H1 (cell line): ENCODE measurements around the gene KCNJ10. TPM values are rescaled to one million over a fixed set of nuclear protein-coding genes. Genes with fewer than 3 reads are reported as not detected.

Experiments used
- ASH2L ChIP-seq: fragments of 200-600, 300-600 bp; sonication (generic); IDR thresholded peaks from one replicate; pipeline ENCODE4 v1.7.1; 2017; ENCODE audit warnings: low read length
- ATF3 ChIP-seq: IDR thresholded peaks from 2 replicates; pipeline ENCODE4 v1.6.1; 2011; ENCODE audit warnings: low read depth, mild to moderate bottlenecking, low read length; ENCODE audit not compliant: insufficient read depth
- CREB1 ChIP-seq: IDR thresholded peaks from 2 replicates; pipeline ENCODE4 v1.6.1; 2012; ENCODE audit warnings: inconsistent platforms
- CTCF ChIP-seq, 3 experiments: IDR thresholded peaks; 1 replicate in 2 of 3; 2 replicates in 1 of 3; pipeline versions ENCODE4 v1.5.1 to v1.6.1; 2011; ENCODE audit warnings: low read length in 3 of 3, mild to moderate bottlenecking in 3 of 3, inconsistent platforms in 2 of 3, low read depth in 1 of 3, moderate library complexity in 1 of 3; ENCODE audit not compliant: insufficient read depth in 1 of 3; ENCODE audit errors: control extremely low read depth in 1 of 3
- EGR1 ChIP-seq: IDR thresholded peaks from 2 replicates; pipeline ENCODE4 v1.6.1; 2011; ENCODE audit warnings: low read depth, low read length, borderline replicate concordance
- EP300 ChIP-seq, 2 experiments: IDR thresholded peaks; 1 replicate in 1 of 2; 2 replicates in 1 of 2; pipeline ENCODE4 v1.6.1; 2011 to 2012; ENCODE audit warnings: low read depth in 2 of 2, low read length in 2 of 2, mild to moderate bottlenecking in 2 of 2, borderline replicate concordance in 1 of 2, inconsistent platforms in 1 of 2, moderate library complexity in 1 of 2
- FOSL1 ChIP-seq: IDR thresholded peaks from 2 replicates; pipeline ENCODE4 v1.6.1; 2011; ENCODE audit warnings: mild to moderate bottlenecking, low read depth, low read length, moderate library complexity; ENCODE audit not compliant: insufficient read depth
- GTF2F1 ChIP-seq: IDR thresholded peaks from 2 replicates; pipeline ENCODE4 v1.6.1; 2012; ENCODE audit warnings: low read depth, low read length, improper control_type of control experiment, borderline replicate concordance
- HDAC6 ChIP-seq: IDR thresholded peaks from one replicate; pipeline ENCODE4 v1.7.1; 2012; ENCODE audit warnings: low read depth, mild to moderate bottlenecking, inconsistent platforms, low read length, moderate library complexity
- JUN ChIP-seq: IDR thresholded peaks from 2 replicates; pipeline ENCODE4 v1.6.1; 2011; ENCODE audit warnings: low read depth, mild to moderate bottlenecking, improper control_type of control experiment, low read length
- MAFK ChIP-seq: IDR thresholded peaks from 2 replicates; pipeline ENCODE4 v1.6.1; 2012; ENCODE audit warnings: low read depth, mild to moderate bottlenecking, improper control_type of control experiment, low read length
- PHF8 ChIP-seq: fragments of 200-600 bp; sonication (generic); conservative IDR thresholded peaks from 2 replicates; pipeline ENCODE4 v1.7.1; 2012; ENCODE audit warnings: low read depth, mild to moderate bottlenecking, inconsistent platforms, low read length, moderate library complexity
- POLR2A ChIP-seq, 2 experiments: IDR thresholded peaks; 1 replicate in 1 of 2; 2 replicates in 1 of 2; pipeline ENCODE4 v1.6.1; 2011; ENCODE audit warnings: low read depth in 2 of 2, low read length in 2 of 2, mild to moderate bottlenecking in 2 of 2; ENCODE audit errors: control extremely low read depth in 1 of 2
- POLR2AphosphoS5 ChIP-seq: IDR thresholded peaks from 2 replicates; pipeline ENCODE4 v1.6.1; 2011; ENCODE audit warnings: low read depth, low read length
- POU5F1 ChIP-seq: IDR thresholded peaks from 2 replicates; pipeline ENCODE4 v1.6.1; 2011; ENCODE audit warnings: low read depth, mild to moderate bottlenecking, low read length, moderate library complexity
- RBBP5 ChIP-seq: IDR thresholded peaks from 2 replicates; pipeline ENCODE4 v1.7.1; 2012; ENCODE audit warnings: low read depth, mild to moderate bottlenecking, inconsistent platforms, low read length, moderate library complexity, borderline replicate concordance
- RXRA ChIP-seq: IDR thresholded peaks from 2 replicates; pipeline ENCODE4 v1.6.1; 2011; ENCODE audit warnings: low read depth, mild to moderate bottlenecking, low read length, moderate library complexity; ENCODE audit not compliant: insufficient read depth
- SP1 ChIP-seq: IDR thresholded peaks from 2 replicates; pipeline ENCODE4 v1.6.1; 2011; ENCODE audit warnings: low read depth, low read length
- SRF ChIP-seq: IDR thresholded peaks from 2 replicates; pipeline ENCODE4 v1.6.1; 2011; ENCODE audit warnings: mild to moderate bottlenecking, low read depth, low read length, moderate library complexity
- TAF1 ChIP-seq: IDR thresholded peaks from 2 replicates; pipeline ENCODE4 v1.6.1; 2011; ENCODE audit warnings: mild to moderate bottlenecking, low read depth, low read length
- TCF12 ChIP-seq: IDR thresholded peaks from 2 replicates; pipeline ENCODE4 v1.6.1; 2011; ENCODE audit warnings: low read depth, mild to moderate bottlenecking, low read length
- polyA plus RNA-seq, 7 experiments: library from polyadenylated mRNA; depleted of rRNA in 3 of 7; stranded (reverse) in 5 of 7; unstranded in 2 of 7; fragments of >200 nt in 5 of 7; fragments of 200-250 nt in 2 of 7; gene quantifications; 1 replicate in 5 of 7; 2 replicates in 1 of 7; 4 replicates in 1 of 7; pipeline versions ENCODE4 v1.2.1 to v1.2.3, GENCODE V29; 2011 to 2013; ENCODE audit warnings: missing spikeins in 2 of 7, mixed read lengths in 2 of 7
- total RNA-seq: library from RNA; stranded (reverse); fragmentation: NEBNext Ultra II Directional; extraction: Animal tissue kit (Norgen Biotek cat#: 25700); gene quantifications from 2 replicates; pipeline ENCODE4 v1.2.1, GENCODE V29; 2021

Gene KCNJ10
- total and polyA plus RNA-seq, 2 of the 8 experiments (the other 6 are each of a cell fraction or from before 2014, with no cell fraction given), result 1.7 to 2.4 TPM

GRCh38 chr1:160097911-160098851 lies 28.2 kb upstream of the KCNJ10 start, which contains the start of gene IGSF8 (continued):
- no peak for TF ChIP-seq CTCF (IDR thresholded peaks at IDR 0.05; ENCODE audit: control extremely low read depth in 1 of 3, insufficient read depth in 1 of 3, low read depth in 1 of 3, low read length in 3 of 3)
- TF ChIP-seq SRF, result no peak
- TF ChIP-seq FOSL1, result no peak
- TF ChIP-seq MAFK, result no peak
- TF ChIP-seq CREB1, result no peak; the same call in 1 of the 2 replicates
- TF ChIP-seq ATF3, result no peak
- no peak; the same call in 1 of the 2 replicates for TF ChIP-seq TAF1
- TF ChIP-seq PHF8, result 0 out of 2 replicates have a peak, but pooled peaks have one; percentile 32
- no peak for TF ChIP-seq RXRA
- TF ChIP-seq POLR2A (IDR thresholded peaks at IDR 0.05; ENCODE audit: control extremely low read depth in 1 of 2, low read depth in 2 of 2, low read length in 2 of 2), result peak in 1 of 2 experiments; percentile 23; a peak in 1 of 3 replicates
- TF ChIP-seq GTF2F1, result no peak
- TF ChIP-seq EP300 (IDR thresholded peaks at IDR 0.05; ENCODE audit: borderline replicate concordance in 1 of 2, low read depth in 2 of 2, low read length in 2 of 2), result no peak
- TF ChIP-seq POLR2AphosphoS5, result 0 out of 2 replicates have a peak, but pooled peaks have one; percentile 16
- no peak for TF ChIP-seq JUN
- 0 out of 2 replicates have a peak, but pooled peaks have one; percentile 9 for TF ChIP-seq RBBP5
- TF ChIP-seq TCF12, result no peak
- peak; percentile 90 for TF ChIP-seq SP1
- TF ChIP-seq ASH2L, result peak; percentile 35
- no peak for TF ChIP-seq HDAC6
- no peak for TF ChIP-seq POU5F1
- TF ChIP-seq EGR1, result no peak
